Fibroblast of lung (primary cell): Measurements from ENCODE around the gene SLC17A4.

ENCODE experiments used
- CTCF ChIP-seq, 2 donors: IDR thresholded peaks in 1 of 2; conservative IDR thresholded peaks in 1 of 2; 1 replicate in 1 of 2; 2 replicates in 1 of 2; pipeline ENCODE4 v1.5.1; 2011 to 2012; ENCODE audit warnings: low read length in 2 of 2, control low read depth in 1 of 2, inconsistent platforms in 1 of 2, low read depth in 1 of 2, mild to moderate bottlenecking in 1 of 2
- EZH2 ChIP-seq: IDR thresholded peaks from 2 replicates; pipeline ENCODE4 v1.5.1; 2012; ENCODE audit warnings: low read length, control low read depth, mild to moderate bottlenecking; ENCODE audit errors: missing control alignments

- TF ChIP-seq CTCF (conservative IDR thresholded peaks at IDR 0.05 in 1 of 2, IDR thresholded peaks at IDR 0.05 in 1 of 2; ENCODE audit: low read depth in 1 of 2, low read length in 2 of 2) (no peak), EZH2 (no peak)
Measured at GRCh38 chr6:25789475-25789874, 34.9 kb downstream of the SLC17A4 start.
